AG04449 (cell line): ENCODE results near the gene SAYSD1.

Experiments used
- CTCF ChIA-PET: fragments of 350-600 bp; formaldehyde crosslinking; extraction: SDS; loops from one replicate; lab custom pipeline; 2021; ENCODE audit warnings: antibody characterized with exemption; lab: Yijun Ruan, JAX
- POLR2A ChIA-PET: fragments of 400-600, 350-600 bp; formaldehyde crosslinking; extraction: SDS; loops from one replicate; lab custom pipeline; 2020; ENCODE audit warnings: antibody characterized with exemption, inconsistent platforms; lab: Yijun Ruan, JAX
- DNase-seq: peaks from one replicate; pipeline ENCODE4 v3.0.0-alpha.2; 2010; ENCODE audit warnings: low read depth, low spot score
- H3K4me3 ChIP-seq: 2 replicates; pipeline ENCODE4 v1.5.1; 2011; ENCODE audit warnings: low read depth, mild to moderate bottlenecking, control low read depth, low read length
- CTCF ChIP-seq: IDR thresholded peaks from one replicate; pipeline ENCODE4 v1.5.1; 2011; ENCODE audit warnings: mild to moderate bottlenecking, moderate library complexity, low read length, control low read depth, inconsistent platforms; ENCODE audit not compliant: insufficient read depth; ENCODE audit errors: missing control alignments

Gene SAYSD1

GRCh38 chr6:39085129-39085797, 29.7 kb downstream of the SAYSD1 start:
- no peak for DNase-seq
- ChIA-PET CTCF (no interaction called here), POLR2A (no interaction called here)
- TF ChIP-seq CTCF: no peak
- no peak overlapping the region for H3K4me3 ChIP-seq

- no peak for TF ChIP-seq CTCF
- CTCF ChIA-PET: no interaction called here
- no peak overlapping the region for H3K4me3 ChIP-seq
- DNase-seq: no peak
- POLR2A ChIA-PET: no interaction called here
Observed at GRCh38 chr6:39084506-39084905, 30.5 kb downstream of the SAYSD1 start.

- no peak for TF ChIP-seq CTCF
- no peak overlapping the region for H3K4me3 ChIP-seq
- CTCF ChIA-PET: no interaction called here
- POLR2A ChIA-PET: no interaction called here
- no peak for DNase-seq
Observed at GRCh38 chr6:39083231-39083634, 31.8 kb downstream of the SAYSD1 start.

- CTCF ChIA-PET: no interaction called here
- no peak overlapping the region for H3K4me3 ChIP-seq
- POLR2A ChIA-PET: no interaction called here
- no peak for DNase-seq
- no peak for TF ChIP-seq CTCF
Observed at GRCh38 chr6:39082310-39082709, 32.7 kb downstream of the SAYSD1 start.

- H3K4me3 ChIP-seq: no peak overlapping the region
- no peak for DNase-seq
- POLR2A ChIA-PET: no interaction called here
- no peak for TF ChIP-seq CTCF
- CTCF ChIA-PET: no interaction called here
Observed at GRCh38 chr6:39080246-39080875, 34.6 kb downstream of the SAYSD1 start.

GRCh38 chr6:39079197-39080125, 35.5 kb downstream of the SAYSD1 start:
- no peak overlapping the region for H3K4me3 ChIP-seq
- DNase-seq: no peak
- POLR2A ChIA-PET: no interaction called here
- TF ChIP-seq CTCF: no peak
- CTCF ChIA-PET: no interaction called here
